WTC11 (cell line): ENCODE measurements around the gene SRSF2. TPM values are rescaled to one million over a fixed set of nuclear protein-coding genes. Genes with fewer than 3 reads are reported as not detected.

Experiments used
- ATAC-seq: fragments of 200-7000 bp; cut with Tn5 transposase; 2 replicates; pipeline ENCODE4 v1.10.0; 2021; ENCODE audit warnings: mild to moderate bottlenecking, moderate library complexity
- CTCF ChIA-PET: fragments of 300-600 bp; sonication (Branson Sonifier 250); formaldehyde crosslinking; loops from one replicate; lab custom pipeline; 2021; ENCODE audit warnings: antibody characterized with exemption; lab: Charles Lee
- POLR2A ChIA-PET: fragments of 350-600 bp; sonication (Branson Sonifier 250); formaldehyde crosslinking; loops from one replicate; lab custom pipeline; 2021; ENCODE audit warnings: antibody characterized with exemption; lab: Charles Lee
- DNase-seq: peaks from one replicate; pipeline ENCODE4 v3.0.0; 2021; ENCODE audit warnings: low spot score
- H3K27ac Mint-ChIP-seq: 2 replicates; pipeline ENCODE4 v1.8.0; 2021; ENCODE audit warnings: mixed read lengths
- H3K27me3 Mint-ChIP-seq: 2 replicates; pipeline ENCODE4 v1.8.0; 2021; ENCODE audit warnings: low read depth, mild to moderate bottlenecking, moderate library complexity, mixed read lengths
- H3K36me3 Mint-ChIP-seq: 2 replicates; pipeline ENCODE4 v1.8.0; 2021; ENCODE audit warnings: mixed read lengths
- H3K4me1 Mint-ChIP-seq: 2 replicates; pipeline ENCODE4 v1.8.0; 2022; ENCODE audit warnings: mixed read lengths
- H3K4me3 Mint-ChIP-seq: 2 replicates; pipeline ENCODE4 v1.8.0; 2021; ENCODE audit warnings: mild to moderate bottlenecking, moderate library complexity, mixed read lengths
- H3K9me3 Mint-ChIP-seq: 2 replicates; pipeline ENCODE4 v1.8.0; 2021; ENCODE audit warnings: mixed read lengths
- ATF1 ChIP-seq: sonication (generic); formaldehyde crosslinking; IDR thresholded peaks from 2 replicates; pipeline ENCODE4 v1.8.1; 2023; ENCODE audit warnings: mild to moderate bottlenecking, moderate library complexity, missing genetic modification reagents
- CBFB ChIP-seq: sonication (generic); formaldehyde crosslinking; IDR thresholded peaks from 2 replicates; pipeline ENCODE4 v1.8.1; 2022; ENCODE audit warnings: mild to moderate bottlenecking, low read depth, missing genetic modification reagents
- E2F4 ChIP-seq: sonication (generic); formaldehyde crosslinking; IDR thresholded peaks from 2 replicates; pipeline ENCODE4 v1.8.1; 2022; ENCODE audit warnings: low read depth, mild to moderate bottlenecking, moderate library complexity, missing genetic modification reagents, borderline replicate concordance
- ESRRA ChIP-seq: sonication (generic); formaldehyde crosslinking; IDR thresholded peaks from 2 replicates; pipeline ENCODE4 v1.8.1; 2022; ENCODE audit warnings: mild to moderate bottlenecking, missing genetic modification reagents, borderline replicate concordance
- ETV6 ChIP-seq: sonication (generic); formaldehyde crosslinking; IDR thresholded peaks from 2 replicates; pipeline ENCODE4 v1.8.1; 2022; ENCODE audit warnings: mild to moderate bottlenecking, missing genetic modification reagents
- FOXK1 ChIP-seq: sonication (generic); formaldehyde crosslinking; IDR thresholded peaks from 2 replicates; pipeline ENCODE4 v1.8.0; 2022; ENCODE audit warnings: mild to moderate bottlenecking, moderate library complexity, missing genetic modification reagents
- HMGA2 ChIP-seq: fragments of 250-450 bp; sonication (Bioruptor Pico); IDR thresholded peaks from 2 replicates; pipeline ENCODE4 v1.4.0; 2021; ENCODE audit warnings: mild to moderate bottlenecking, moderate library complexity
- KAT7 ChIP-seq: sonication (generic); formaldehyde crosslinking; IDR thresholded peaks from 2 replicates; pipeline ENCODE4 v1.8.1; 2023; ENCODE audit warnings: missing genetic modification reagents, mild to moderate bottlenecking, borderline replicate concordance
- MAX ChIP-seq: sonication (generic); formaldehyde crosslinking; IDR thresholded peaks from 2 replicates; pipeline ENCODE4 v1.8.0; 2022; ENCODE audit warnings: mild to moderate bottlenecking, missing genetic modification reagents
- MXD4 ChIP-seq: fragments of 250-450 bp; sonication (Bioruptor Pico); IDR thresholded peaks from 2 replicates; pipeline ENCODE4 v1.8.0; 2021; ENCODE audit warnings: mild to moderate bottlenecking, moderate library complexity, borderline replicate concordance
- MYBL2 ChIP-seq: sonication (generic); formaldehyde crosslinking; IDR thresholded peaks from 2 replicates; pipeline ENCODE4 v1.8.1; 2023; ENCODE audit warnings: mild to moderate bottlenecking, moderate library complexity, missing genetic modification reagents
- RORB ChIP-seq: fragments of 250-450 bp; sonication (Bioruptor Pico); IDR thresholded peaks from 2 replicates; pipeline ENCODE4 v1.9.0; 2021; ENCODE audit warnings: mild to moderate bottlenecking
- SMAD4 ChIP-seq: sonication (generic); formaldehyde crosslinking; IDR thresholded peaks from 2 replicates; pipeline ENCODE4 v1.8.0; 2022; ENCODE audit warnings: mild to moderate bottlenecking, missing genetic modification reagents
- ZBTB21 ChIP-seq: sonication (generic); formaldehyde crosslinking; IDR thresholded peaks from 2 replicates; pipeline ENCODE4 v1.8.1; 2023; ENCODE audit warnings: mild to moderate bottlenecking, missing genetic modification reagents, borderline replicate concordance
- ZNF425 ChIP-seq: fragments of 250-450 bp; sonication (Bioruptor Pico); conservative IDR thresholded peaks from 2 replicates; pipeline ENCODE4 v1.9.0; 2021; ENCODE audit warnings: mild to moderate bottlenecking
- total RNA-seq: library from RNA; stranded (reverse); gene quantifications from 3 replicates; pipeline ENCODE4 v1.2.3, GENCODE V29; 2021
- TF ChIP-seq, protein P1 (sequence below): sonication (generic); formaldehyde crosslinking; IDR thresholded peaks from 2 replicates; pipeline ENCODE4 v1.8.0; 2022; ENCODE audit warnings: mild to moderate bottlenecking, missing genetic modification reagents
- TF ChIP-seq, protein P2 (sequence below): fragments of 250-450 bp; sonication (Bioruptor Pico); IDR thresholded peaks from 2 replicates; pipeline ENCODE4 v1.9.0; 2021; ENCODE audit warnings: moderate library complexity, mild to moderate bottlenecking, inconsistent platforms, borderline replicate concordance
- TF ChIP-seq, protein P3 (sequence below): sonication (generic); formaldehyde crosslinking; IDR thresholded peaks from 2 replicates; pipeline ENCODE4 v1.8.1; 2022; ENCODE audit warnings: mild to moderate bottlenecking, moderate library complexity, missing genetic modification reagents
- TF ChIP-seq, protein P4 (sequence below): fragments of 250-450 bp; sonication (Bioruptor Pico); IDR thresholded peaks from 2 replicates; pipeline ENCODE4 v1.9.0; 2021; ENCODE audit warnings: mild to moderate bottlenecking

Gene SRSF2
- total RNA-seq, 1 experiment from 2014 or later, result 355 TPM

- Mint-ChIP-seq H3K4me1 (no peaks in the 10 kb centered on the region), H3K27me3 (no peaks in the 10 kb centered on the region), H3K9me3 (no peaks in the 10 kb centered on the region), H3K27ac (no peak overlapping the region), H3K36me3 (peaks cover 52% of the 10 kb centered on the region), H3K4me3 (no peak overlapping the region)
- DNase-seq (no peak), ATAC-seq (no peak)
- ChIA-PET CTCF (interaction anchor here (0.5 to 2.7 kb wide), 3 partner anchors 9 to 35 kb away, joined by 3 to 13 read pairs (median 10); no protein-coding TSS in a partner anchor), POLR2A (no interaction called here)
- TF ChIP-seq ESRRA (CRISPR knock-in tag), result no peak
- TF ChIP-seq CBFB, result no peak
- TF ChIP-seq SMAD4 (CRISPR knock-in tag), result no peak
- TF ChIP-seq KAT7 (CRISPR knock-in tag), result no peak
- no peak for TF ChIP-seq ZBTB21
- TF ChIP-seq E2F4 (CRISPR knock-in tag), result no peak
- no peak for TF ChIP-seq ETV6
- no peak for TF ChIP-seq FOXK1 (CRISPR knock-in tag)
Measured at GRCh38 chr17:76716839-76717215, 20.3 kb downstream of the SRSF2 start.

GRCh38 chr17:76716146-76716838, 20.8 kb downstream of the SRSF2 start:
- H3K4me1 Mint-ChIP-seq, result peaks cover 4% of the 10 kb centered on the region
- peak overlapping the region; percentile 21; the same call in 1 of the 2 replicates for H3K27ac Mint-ChIP-seq
- CTCF ChIA-PET, result interaction anchor here (0.5 to 2.7 kb wide), 4 partner anchors 8 to 35 kb away, joined by 3 to 13 read pairs (median 7); no protein-coding TSS in a partner anchor
- peaks cover 47% of the 10 kb centered on the region for H3K36me3 Mint-ChIP-seq
- TF ChIP-seq, protein P1, sequence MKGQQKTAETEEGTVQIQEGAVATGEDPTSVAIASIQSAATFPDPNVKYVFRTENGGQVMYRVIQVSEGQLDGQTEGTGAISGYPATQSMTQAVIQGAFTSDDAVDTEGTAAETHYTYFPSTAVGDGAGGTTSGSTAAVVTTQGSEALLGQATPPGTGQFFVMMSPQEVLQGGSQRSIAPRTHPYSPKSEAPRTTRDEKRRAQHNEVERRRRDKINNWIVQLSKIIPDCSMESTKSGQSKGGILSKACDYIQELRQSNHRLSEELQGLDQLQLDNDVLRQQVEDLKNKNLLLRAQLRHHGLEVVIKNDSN, result no peak
- no peak for TF ChIP-seq ZNF425 (CRISPR knock-in tag)
- no peak for TF ChIP-seq MXD4 (CRISPR knock-in tag)
- TF ChIP-seq, protein P2, sequence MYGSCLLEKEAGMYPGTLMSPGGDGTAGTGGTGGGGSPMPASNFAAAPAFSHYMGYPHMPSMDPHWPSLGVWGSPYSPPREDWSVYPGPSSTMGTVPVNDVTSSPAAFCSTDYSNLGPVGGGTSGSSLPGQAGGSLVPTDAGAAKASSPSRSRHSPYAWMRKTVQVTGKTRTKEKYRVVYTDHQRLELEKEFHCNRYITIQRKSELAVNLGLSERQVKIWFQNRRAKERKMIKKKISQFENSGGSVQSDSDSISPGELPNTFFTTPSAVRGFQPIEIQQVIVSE (CRISPR knock-in tag), result no peak
- TF ChIP-seq HMGA2 (CRISPR knock-in tag), result no peak
- no peak for TF ChIP-seq MAX
- TF ChIP-seq MYBL2 (CRISPR knock-in tag), result no peak
- no peak for TF ChIP-seq RORB (CRISPR knock-in tag)
- TF ChIP-seq, protein P3, sequence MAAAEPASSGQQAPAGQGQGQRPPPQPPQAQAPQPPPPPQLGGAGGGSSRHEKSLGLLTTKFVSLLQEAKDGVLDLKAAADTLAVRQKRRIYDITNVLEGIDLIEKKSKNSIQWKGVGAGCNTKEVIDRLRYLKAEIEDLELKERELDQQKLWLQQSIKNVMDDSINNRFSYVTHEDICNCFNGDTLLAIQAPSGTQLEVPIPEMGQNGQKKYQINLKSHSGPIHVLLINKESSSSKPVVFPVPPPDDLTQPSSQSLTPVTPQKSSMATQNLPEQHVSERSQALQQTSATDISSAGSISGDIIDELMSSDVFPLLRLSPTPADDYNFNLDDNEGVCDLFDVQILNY, result no peak
- no peak for TF ChIP-seq ATF1
- TF ChIP-seq, protein P4, sequence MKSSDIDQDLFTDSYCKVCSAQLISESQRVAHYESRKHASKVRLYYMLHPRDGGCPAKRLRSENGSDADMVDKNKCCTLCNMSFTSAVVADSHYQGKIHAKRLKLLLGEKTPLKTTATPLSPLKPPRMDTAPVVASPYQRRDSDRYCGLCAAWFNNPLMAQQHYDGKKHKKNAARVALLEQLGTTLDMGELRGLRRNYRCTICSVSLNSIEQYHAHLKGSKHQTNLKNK (CRISPR knock-in tag), result no peak
- TF ChIP-seq, all 79 proteins: peak for 0
- DNase-seq (no peak), ATAC-seq (no peak)
- POLR2A ChIA-PET, result no interaction called here
- H3K27me3 Mint-ChIP-seq, result no peaks in the 10 kb centered on the region
- no peak overlapping the region for H3K4me3 Mint-ChIP-seq
- H3K9me3 Mint-ChIP-seq, result no peaks in the 10 kb centered on the region
